HCT116 (cell line): ENCODE results near the gene PRPF31. TPM values are rescaled to one million over a fixed set of nuclear protein-coding genes. Genes with fewer than 3 reads are reported as not detected.

Source experiments
- ATAC-seq: fragments of 200-7000 bp; cut with Tn5 transposase; 2 replicates; pipeline ENCODE4 v1.9.1; 2020; ENCODE audit warnings: mild to moderate bottlenecking, moderate library complexity
- BruUV-seq: library from RNA; stranded (reverse); fragments of 400-500 nt; replicated peaks from 2 replicates; lab custom pipeline; 2021; lab: Mats Ljungman, UMichigan
- CTCF ChIA-PET: fragments of 300-600 bp; sonication (Branson Sonifier 250); formaldehyde crosslinking; loops from one replicate; lab custom pipeline; 2021; ENCODE audit warnings: antibody characterized with exemption; lab: Charles Lee
- POLR2A ChIA-PET: fragments of 300-600, 350-600 bp; sonication (Branson Sonifier 250); formaldehyde crosslinking; loops from one replicate; lab custom pipeline; 2021; ENCODE audit warnings: antibody characterized with exemption; lab: Charles Lee
- RAD21 ChIA-PET, 2 experiments: fragments of 300-600 bp; sonication (Branson Sonifier 250); formaldehyde crosslinking; loops; one replicate each; lab custom pipeline; 2023; ENCODE audit warnings: low total read pairs in 2 of 2; ENCODE audit not compliant: uncharacterized antibody in 2 of 2, unreplicated experiment in 2 of 2, low non-redundant PET in 1 of 2; lab: Charles Lee
- DNase-seq: peaks from one replicate; pipeline ENCODE4 v3.0.0-alpha.2; 2010; ENCODE audit warnings: low read depth, low spot score
- H2AFZ ChIP-seq: fragments of 200-600 bp; shearing (Covaris generic), sonication (generic); 2 replicates; pipeline ENCODE4 v1.6.1; 2017; ENCODE audit warnings: low read depth, mixed run types, mixed read lengths, antibody characterized with exemption, low read length; ENCODE audit not compliant: poor library complexity, severe bottlenecking
- H3K27ac ChIP-seq: 2 replicates; pipeline ENCODE4 v1.5.1; 2012; ENCODE audit warnings: low read depth, low read length
- H3K27me3 ChIP-seq: fragments of 200-600 bp; sonication (generic); 2 replicates; pipeline ENCODE4 v1.6.1; 2016; ENCODE audit warnings: mixed run types, low read length, mixed read lengths; ENCODE audit not compliant: insufficient read depth
- H3K36me3 ChIP-seq, 2 experiments: fragments of 200-500 bp in 1 of 2; fragments of 200-600 bp in 1 of 2; sonication (Bioruptor generic) in 1 of 2; sonication (generic) in 1 of 2; 2 replicates each; pipeline versions ENCODE4 v1.5.1 to v1.6.1; 2014 to 2016; ENCODE audit warnings: low read length in 2 of 2, inconsistent platforms in 1 of 2, mixed read lengths in 1 of 2, mixed run types in 1 of 2; ENCODE audit not compliant: insufficient read depth in 2 of 2, control insufficient read depth in 1 of 2
- H3K4me1 ChIP-seq, 2 experiments: fragments of 200-600 bp in 1 of 2; sonication (generic) in 1 of 2; 2 replicates each; pipeline versions ENCODE4 v1.5.1 to v1.6.1; 2012 to 2017; ENCODE audit warnings: low read length in 2 of 2, inconsistent platforms in 1 of 2, mild to moderate bottlenecking in 1 of 2, mixed read lengths in 1 of 2, mixed run types in 1 of 2, moderate library complexity in 1 of 2; ENCODE audit not compliant: insufficient read depth in 2 of 2, control insufficient read depth in 1 of 2
- H3K4me2 ChIP-seq: fragments of 200-600 bp; sonication (generic); 2 replicates; pipeline ENCODE4 v1.6.1; 2017; ENCODE audit warnings: mixed run types, low read length, mixed read lengths
- H3K4me3 ChIP-seq, 2 experiments: fragments of 200-600 bp in 1 of 2; sonication (generic) in 1 of 2; replicated peaks in 1 of 2; 2 replicates each; pipeline ENCODE4 v1.5.1; 2011 to 2016; ENCODE audit warnings: low read length in 2 of 2, control low read depth in 1 of 2, low read depth in 1 of 2, mild to moderate bottlenecking in 1 of 2, mixed read lengths in 1 of 2, mixed run types in 1 of 2
- H3K79me2 ChIP-seq: fragments of 200-600 bp; sonication (generic); 2 replicates; pipeline ENCODE4 v1.6.1; 2017; ENCODE audit warnings: mild to moderate bottlenecking, mixed run types, low read length, moderate library complexity, mixed read lengths; ENCODE audit not compliant: insufficient read depth
- H3K9ac ChIP-seq: fragments of 200-600 bp; sonication (generic); 2 replicates; pipeline ENCODE4 v1.6.1; 2016; ENCODE audit warnings: low read length, mixed read lengths
- H3K9me2 ChIP-seq: fragments of 200-600 bp; sonication (generic), shearing (Covaris generic); 2 replicates; pipeline ENCODE4 v1.6.1; 2017; ENCODE audit warnings: mixed run types, mild to moderate bottlenecking, moderate library complexity; ENCODE audit not compliant: insufficient read depth
- H3K9me3 ChIP-seq, 2 experiments: fragments of 200-500 bp in 1 of 2; fragments of 200-600 bp in 1 of 2; sonication (Bioruptor generic) in 1 of 2; sonication (generic) in 1 of 2; 2 replicates each; pipeline ENCODE4 v1.6.1; 2014 to 2017; ENCODE audit warnings: low read length in 2 of 2, mixed read lengths in 2 of 2, inconsistent platforms in 1 of 2, low read depth in 1 of 2, mild to moderate bottlenecking in 1 of 2, mixed run types in 1 of 2, moderate library complexity in 1 of 2; ENCODE audit not compliant: control insufficient read depth in 1 of 2, insufficient read depth in 1 of 2
- H4K20me1 ChIP-seq: fragments of 200-600 bp; sonication (generic), shearing (Covaris generic); 2 replicates; pipeline ENCODE4 v1.6.1; 2017; ENCODE audit warnings: mixed run types, mild to moderate bottlenecking, moderate library complexity; ENCODE audit not compliant: insufficient read depth
- ATF3 ChIP-seq: IDR thresholded peaks from 2 replicates; pipeline ENCODE4 v1.6.1; 2012
- CTCF ChIP-seq, 3 experiments: fragments of 200-600 bp in 1 of 3; sonication (generic) in 1 of 3; IDR thresholded peaks in 2 of 3; conservative IDR thresholded peaks in 1 of 3; 2 replicates each; pipeline ENCODE4 v1.5.1; 2012 to 2017; ENCODE audit warnings: low read depth in 2 of 3, low read length in 2 of 3, antibody characterized with exemption in 1 of 3, borderline replicate concordance in 1 of 3, control low read depth in 1 of 3, mild to moderate bottlenecking in 1 of 3, mixed read lengths in 1 of 3, mixed run types in 1 of 3, moderate library complexity in 1 of 3; ENCODE audit not compliant: insufficient read depth in 1 of 3
- EZH2 ChIP-seq: fragments of 200-600 bp; sonication (generic); IDR thresholded peaks from 2 replicates; pipeline ENCODE4 v1.6.1; 2017; ENCODE audit warnings: antibody characterized with exemption, mixed run types
- FOSL1 ChIP-seq: IDR thresholded peaks from 2 replicates; pipeline ENCODE4 v1.6.1; 2012; ENCODE audit warnings: low read depth
- JUND ChIP-seq: IDR thresholded peaks from 2 replicates; pipeline ENCODE4 v1.6.1; 2012
- POLR2A ChIP-seq: IDR thresholded peaks from 2 replicates; pipeline ENCODE4 v1.7.0; 2011; ENCODE audit warnings: borderline replicate concordance; ENCODE audit not compliant: insufficient read depth, insufficient read length; ENCODE audit errors: extremely low read depth
- POLR2AphosphoS5 ChIP-seq: IDR thresholded peaks from 2 replicates; pipeline ENCODE4 v1.6.1; 2011; ENCODE audit warnings: mild to moderate bottlenecking, low read depth, low read length, moderate library complexity
- RAD21 ChIP-seq: IDR thresholded peaks from 2 replicates; pipeline ENCODE4 v1.6.1; 2012; ENCODE audit warnings: low read depth, mild to moderate bottlenecking
- REST ChIP-seq: IDR thresholded peaks from 2 replicates; pipeline ENCODE4 v1.6.1; 2012; ENCODE audit warnings: low read depth
- SIN3A ChIP-seq: IDR thresholded peaks from 2 replicates; pipeline ENCODE4 v1.6.1; 2012; ENCODE audit warnings: low read depth
- SRF ChIP-seq: IDR thresholded peaks from 2 replicates; pipeline ENCODE4 v1.6.1; 2012; ENCODE audit warnings: low read depth
- ZFX ChIP-seq: fragments of 450-650 bp; IDR thresholded peaks from 2 replicates; pipeline ENCODE4 v1.6.1; 2017
- ZNF274 ChIP-seq: fragments of 200-500 bp; sonication (Bioruptor generic); IDR thresholded peaks from 2 replicates; pipeline ENCODE4 v1.6.1; 2014; ENCODE audit warnings: mild to moderate bottlenecking, low read depth, low read length, inconsistent platforms
- intact Hi-C: fragments of 100-400 bp; cut with micrococcal nuclease; formaldehyde crosslinking; loops from 2 replicates; pipeline ENCODE4 v1.10.0; 2022
- total RNA-seq: library from RNA; stranded (reverse); gene quantifications from one replicate; pipeline ENCODE4 v1.2.1, GENCODE V29; 2021; ENCODE audit not compliant: unreplicated experiment

Gene PRPF31
- total RNA-seq, 1 experiment from 2014 or later: 99.0 TPM

GRCh38 chr19:54073829-54074228 is 41.7 kb upstream of the PRPF31 start:
- intact Hi-C loops: no loop called here
- BruUV-seq: no TSS peak
- POLR2A ChIA-PET: no interaction called here

More at GRCh38 chr19:54073829-54074228, 41.7 kb upstream of the PRPF31 start:
- no peaks in the 10 kb centered on the region for H3K9me2 ChIP-seq
- ATAC-seq (no peak), DNase-seq (no peak)
- peaks cover 0 to 9% of the 10 kb centered on the region in 2 experiments; a peak in 2 of 4 replicates for H3K9me3 ChIP-seq
- no peaks in the 10 kb centered on the region for H3K36me3 ChIP-seq
- H3K27ac ChIP-seq: no peak overlapping the region
- H3K4me1 ChIP-seq: no peaks in the 10 kb centered on the region
- no peak overlapping the region for H3K4me2 ChIP-seq
- H3K4me3 ChIP-seq: no peak overlapping the region
- H4K20me1 ChIP-seq: no peaks in the 10 kb centered on the region
- no peak for TF ChIP-seq FOSL1
- TF ChIP-seq ZFX: no peak
- no peak for TF ChIP-seq REST
- no peak for TF ChIP-seq ZNF274
- TF ChIP-seq ATF3: no peak
- no peak for TF ChIP-seq JUND
- no peak for TF ChIP-seq SIN3A
- no peak for TF ChIP-seq SRF
- no peak for TF ChIP-seq CTCF (IDR thresholded peaks at IDR 0.05 in 2 of 3, conservative IDR thresholded peaks at IDR 0.05 in 1 of 3; ENCODE audit: borderline replicate concordance in 1 of 3, insufficient read depth in 1 of 3, low read depth in 2 of 3, low read length in 2 of 3)
- no peak for TF ChIP-seq EZH2
- no peak for TF ChIP-seq RAD21
- TF ChIP-seq POLR2AphosphoS5: no peak
- TF ChIP-seq POLR2A: no peak
- no peaks in the 10 kb centered on the region for H3K79me2 ChIP-seq
- no peak overlapping the region for H3K9ac ChIP-seq
- ChIA-PET RAD21 (no interaction called here), CTCF (no interaction called here)
- H3K27me3 ChIP-seq: no peaks in the 10 kb centered on the region
- H2AFZ ChIP-seq: no peak overlapping the region
